Measurements from ENCODE around the gene GFI1B. TPM values are rescaled to one million over a fixed set of nuclear protein-coding genes. Genes with fewer than 3 reads are reported as not detected.

Gene GFI1B
- total RNA-seq, 2 experiments from 2014 or later, result not detected

GRCh38 chr9:132990781-132991180 lies 12.3 kb downstream of the GFI1B start:
- no peak for DNase-seq
- TF ChIP-seq CTCF (IDR thresholded peaks at IDR 0.05), result no peak
- no peak for ATAC-seq
- CTCF ChIA-PET, result interaction anchor here (0.9 kb wide), 1 partner anchor 31 kb away, joined by 3 read pairs; no protein-coding TSS in a partner anchor
- H3K27ac Mint-ChIP-seq, result no peak overlapping the region
- peaks cover 15% of the 10 kb centered on the region for H3K27me3 Mint-ChIP-seq
- H3K9me3 Mint-ChIP-seq, result peaks cover 2% of the 10 kb centered on the region
- POLR2A ChIA-PET, result no interaction called here
- intact Hi-C loops (cut with micrococcal nuclease), result no loop called here
- H3K4me3 Mint-ChIP-seq, result no peak overlapping the region
- H3K4me1 Mint-ChIP-seq (ENCODE audit: low read depth), result peaks cover 3% of the 10 kb centered on the region
- no peaks in the 10 kb centered on the region for H3K36me3 Mint-ChIP-seq (ENCODE audit: low read depth)

GRCh38 chr9:132991351-132992300 lies 13.1 kb downstream of the GFI1B start:
- Mint-ChIP-seq H3K36me3 (ENCODE audit: low read depth) (no peaks in the 10 kb centered on the region), H3K9me3 (peaks cover 2% of the 10 kb centered on the region), H3K4me1 (ENCODE audit: low read depth) (peaks cover 3% of the 10 kb centered on the region), H3K27me3 (peaks cover 11% of the 10 kb centered on the region), H3K4me3 (no peak overlapping the region), H3K27ac (no peak overlapping the region)
- ChIA-PET POLR2A (interaction anchor here (1.3 kb wide), 1 partner anchor 17 kb away, joined by 3 read pairs; no protein-coding TSS in a partner anchor), CTCF (interaction anchor here (0.9 to 1.9 kb wide), 4 partner anchors 18 to 90 kb away, joined by 3 to 9 read pairs (median 4); no protein-coding TSS in a partner anchor)
- intact Hi-C loops (cut with micrococcal nuclease), result no loop called here
- ATAC-seq (peak; percentile 37), DNase-seq (peak; percentile 46)
- TF ChIP-seq CTCF (IDR thresholded peaks at IDR 0.05), result no peak

- ChIA-PET CTCF (interaction anchor here (1.0 to 1.9 kb wide), 4 partner anchors 15 to 29 kb away, joined by 3 to 9 read pairs (median 4); partner anchors contain the start of gene GFI1B), POLR2A (no interaction called here)
- Mint-ChIP-seq H3K27me3 (peaks cover 11% of the 10 kb centered on the region), H3K4me1 (ENCODE audit: low read depth) (peaks cover 3% of the 10 kb centered on the region), H3K36me3 (ENCODE audit: low read depth) (no peaks in the 10 kb centered on the region), H3K9me3 (peaks cover 2% of the 10 kb centered on the region), H3K4me3 (no peak overlapping the region), H3K27ac (no peak overlapping the region)
- DNase-seq (no peak), ATAC-seq (no peak)
- TF ChIP-seq CTCF (IDR thresholded peaks at IDR 0.05), result no peak
- intact Hi-C loops (cut with micrococcal nuclease), result no loop called here
These were observed 15.0 kb downstream of the GFI1B start for GRCh38 chr9:132993511-132993939.

GRCh38 chr9:132994410-132995120 lies 16.1 kb downstream of the GFI1B start:
- POLR2A ChIA-PET, result no interaction called here
- Mint-ChIP-seq H3K9me3 (peaks cover 2% of the 10 kb centered on the region), H3K4me3 (no peak overlapping the region), H3K4me1 (ENCODE audit: low read depth) (peaks cover 3% of the 10 kb centered on the region), H3K27ac (no peak overlapping the region), H3K27me3 (peaks cover 9% of the 10 kb centered on the region), H3K36me3 (ENCODE audit: low read depth) (no peaks in the 10 kb centered on the region)
- no peak for TF ChIP-seq CTCF (IDR thresholded peaks at IDR 0.05)
- DNase-seq (peak; percentile 41), ATAC-seq (peak; percentile 53)
- intact Hi-C loops (cut with micrococcal nuclease), result no loop called here
- CTCF ChIA-PET, result interaction anchor here (1.1 kb wide), 1 partner anchor 28 kb away, joined by 5 read pairs; no protein-coding TSS in a partner anchor
